K562 (cell line): ENCODE measurements around the gene CD248. TPM values are rescaled to one million over a fixed set of nuclear protein-coding genes. Genes with fewer than 3 reads are reported as not detected.
A peak's percentile ranks its signal among the peaks of the same experiment; 100 is the strongest.

ENCODE experiments used
- AFF1 ChIP-seq, 2 experiments: fragments of 450-650 bp; IDR thresholded peaks; 2 replicates each; pipeline ENCODE4 v1.6.1; 2018; ENCODE audit warnings: mild to moderate bottlenecking in 2 of 2, low read depth in 1 of 2; ENCODE audit not compliant: partially characterized antibody in 2 of 2
- CCAR2 ChIP-seq: fragments of 200-400 bp; formaldehyde crosslinking; IDR thresholded peaks from 2 replicates; pipeline ENCODE4 v1.6.1; 2017; ENCODE audit warnings: mild to moderate bottlenecking, low read depth, low read length
- COPS2 ChIP-seq: fragments of 450-650 bp; conservative IDR thresholded peaks from 2 replicates; pipeline ENCODE4 v1.6.1; 2016; ENCODE audit warnings: mild to moderate bottlenecking, moderate library complexity
- CTCFL ChIP-seq: IDR thresholded peaks from 2 replicates; pipeline ENCODE4 v1.6.1; 2011; ENCODE audit warnings: borderline replicate concordance, low read depth, mild to moderate bottlenecking, moderate library complexity, low read length; ENCODE audit not compliant: insufficient read depth, poor library complexity, severe bottlenecking
- EP400 ChIP-seq: fragments of 450-650 bp; IDR thresholded peaks from 2 replicates; pipeline ENCODE4 v1.6.1; 2017; ENCODE audit warnings: antibody characterized with exemption, mild to moderate bottlenecking, moderate library complexity
- GATAD2B ChIP-seq: fragments of 450-650 bp; IDR thresholded peaks from 2 replicates; pipeline ENCODE4 v1.6.1; 2017; ENCODE audit warnings: mild to moderate bottlenecking, borderline replicate concordance
- KLF10 ChIP-seq: fragments of 250-450 bp; sonication (Bioruptor Pico); IDR thresholded peaks from 2 replicates; pipeline ENCODE4 v1.6.1; 2021; ENCODE audit warnings: matching md5 sums
- MEIS2 ChIP-seq: fragments of 450-650 bp; IDR thresholded peaks from 2 replicates; pipeline ENCODE4 v1.6.1; 2014; ENCODE audit warnings: mild to moderate bottlenecking; ENCODE audit not compliant: partially characterized antibody
- MIER1 ChIP-seq: fragments of 450-650 bp; IDR thresholded peaks from 2 replicates; pipeline ENCODE4 v1.6.1; 2016; ENCODE audit warnings: antibody characterized with exemption, mild to moderate bottlenecking, low read depth
- NELFE ChIP-seq: IDR thresholded peaks from 2 replicates; pipeline ENCODE4 v1.6.1; 2011; ENCODE audit warnings: mild to moderate bottlenecking; ENCODE audit not compliant: insufficient read depth, insufficient read length
- PHF21A ChIP-seq: fragments of 450-650 bp; IDR thresholded peaks from 2 replicates; pipeline ENCODE4 v1.6.1; 2017; ENCODE audit warnings: low read depth, borderline replicate concordance
- PTTG1 ChIP-seq: fragments of 450-650 bp; IDR thresholded peaks from 2 replicates; pipeline ENCODE4 v1.6.1; 2016; ENCODE audit warnings: low read depth, mild to moderate bottlenecking, missing genetic modification characterization, missing compliant biosample characterization
- RBFOX2 ChIP-seq: fragments of 200-400 bp; formaldehyde crosslinking; IDR thresholded peaks from 2 replicates; pipeline ENCODE4 v1.6.1; 2017; ENCODE audit warnings: low read depth, mild to moderate bottlenecking, low read length, moderate library complexity
- TBP ChIP-seq: optimal IDR thresholded peaks from 2 replicates; pipeline ENCODE3; 2011; ENCODE audit warnings: low read depth, low read length, improper control_type of control experiment
- THRAP3 ChIP-seq: fragments of 450-650 bp; IDR thresholded peaks from 2 replicates; pipeline ENCODE4 v1.6.1; 2016; ENCODE audit warnings: mild to moderate bottlenecking, inconsistent platforms, borderline replicate concordance
- ZFPM2 ChIP-seq: fragments of 250-450 bp; sonication (Bioruptor Pico); IDR thresholded peaks from 2 replicates; pipeline ENCODE4 v1.5.1; 2022; ENCODE audit warnings: mild to moderate bottlenecking
- ZNF354B ChIP-seq: fragments of 250-450 bp; sonication (Bioruptor Pico); IDR thresholded peaks from 2 replicates; pipeline ENCODE4 v1.4.0; 2020
- ZNF57 ChIP-seq: fragments of 450-650 bp; formaldehyde crosslinking; IDR thresholded peaks from 2 replicates; pipeline ENCODE4 v1.4.0; 2020; ENCODE audit warnings: mild to moderate bottlenecking, moderate library complexity
- ZNF639 ChIP-seq, 2 experiments: fragments of 200-800 bp in 1 of 2; sonication (Bioruptor generic) in 1 of 2; sonication (generic) in 1 of 2; formaldehyde crosslinking in 1 of 2; IDR thresholded peaks in 1 of 2; conservative IDR thresholded peaks in 1 of 2; 2 replicates each; pipeline versions ENCODE4 v1.5.0 to v1.6.1; 2016 to 2020; ENCODE audit warnings: missing compliant biosample characterization in 1 of 2, missing genetic modification characterization in 1 of 2, missing genetic modification reagents in 1 of 2
- polyA plus RNA-seq, 8 experiments: library from polyadenylated mRNA; depleted of rRNA in 4 of 8; stranded (reverse) in 5 of 8; unstranded in 3 of 8; fragments of >200 nt; fragmentation: Nextera tagmentation in 2 of 8; fragmentation: Illumina TruSeq in 1 of 8; extraction: Ambion mirVana in 2 of 8; extraction: Trizol in 1 of 8; gene quantifications; 2 replicates each; pipeline versions ENCODE4 v1.2.1 to v1.2.3, GENCODE V29; 2011 to 2014; ENCODE audit warnings: inconsistent platforms in 1 of 8, missing spikeins in 1 of 8
- total RNA-seq, 7 experiments: library from RNA; depleted of rRNA in 6 of 7; stranded (reverse); fragments of >200 nt in 6 of 7; fragmentation: Illumina TruSeq in 2 of 7; extraction: Trizol in 2 of 7; gene quantifications; 2 replicates each; pipeline versions ENCODE4 v1.2.1 to v1.2.3, GENCODE V29; 2011 to 2021; ENCODE audit warnings: low replicate concordance in 1 of 7

CD248 gene
- total and polyA plus RNA-seq, 9 of the 15 experiments (the other 6 are each of a cell fraction or from before 2014, with no cell fraction given): 0.09 TPM; not detected in 8

GRCh38 chr11:66267379-66268243 is 49.2 kb downstream of the CD248 start (continued):
- no peak for TF ChIP-seq THRAP3
- TF ChIP-seq MIER1: 0 out of 2 replicates have a peak, but pooled peaks have one; percentile 23
- TF ChIP-seq ZNF354B (CRISPR knock-in tag): no peak
- no peak for TF ChIP-seq RBFOX2
- TF ChIP-seq COPS2: no peak
- peak; percentile 52 for TF ChIP-seq TBP
- TF ChIP-seq PHF21A: no peak
- no peak for TF ChIP-seq CCAR2
- no peak for TF ChIP-seq ZNF57
- TF ChIP-seq EP400: peak; percentile 69
- TF ChIP-seq NELFE: no peak
- no peak for TF ChIP-seq MEIS2
- TF ChIP-seq AFF1 (IDR thresholded peaks at IDR 0.05; ENCODE audit: low read depth in 1 of 2, partially characterized antibody in 2 of 2): no peak
- no peak for TF ChIP-seq ZNF639 (CRISPR knock-in tag; conservative IDR thresholded peaks at IDR 0.05 in 1 of 2, IDR thresholded peaks at IDR 0.05 in 1 of 2)
- no peak for TF ChIP-seq GATAD2B
- 0 out of 2 replicates have a peak, but pooled peaks have one; percentile 30 for TF ChIP-seq ZFPM2 (CRISPR knock-in tag)
- no peak for TF ChIP-seq KLF10 (CRISPR knock-in tag)
- peak; percentile 47 for TF ChIP-seq CTCFL
- no peak for TF ChIP-seq PTTG1 (tag)
